ENCODE results near the gene DDAH2. TPM values are rescaled to one million over a fixed set of nuclear protein-coding genes. Genes with fewer than 3 reads are reported as not detected.

DDAH2 gene
- polyA plus RNA-seq, 4 donors: 64.4 to 89.7 (median 76.1) TPM

DNA sequence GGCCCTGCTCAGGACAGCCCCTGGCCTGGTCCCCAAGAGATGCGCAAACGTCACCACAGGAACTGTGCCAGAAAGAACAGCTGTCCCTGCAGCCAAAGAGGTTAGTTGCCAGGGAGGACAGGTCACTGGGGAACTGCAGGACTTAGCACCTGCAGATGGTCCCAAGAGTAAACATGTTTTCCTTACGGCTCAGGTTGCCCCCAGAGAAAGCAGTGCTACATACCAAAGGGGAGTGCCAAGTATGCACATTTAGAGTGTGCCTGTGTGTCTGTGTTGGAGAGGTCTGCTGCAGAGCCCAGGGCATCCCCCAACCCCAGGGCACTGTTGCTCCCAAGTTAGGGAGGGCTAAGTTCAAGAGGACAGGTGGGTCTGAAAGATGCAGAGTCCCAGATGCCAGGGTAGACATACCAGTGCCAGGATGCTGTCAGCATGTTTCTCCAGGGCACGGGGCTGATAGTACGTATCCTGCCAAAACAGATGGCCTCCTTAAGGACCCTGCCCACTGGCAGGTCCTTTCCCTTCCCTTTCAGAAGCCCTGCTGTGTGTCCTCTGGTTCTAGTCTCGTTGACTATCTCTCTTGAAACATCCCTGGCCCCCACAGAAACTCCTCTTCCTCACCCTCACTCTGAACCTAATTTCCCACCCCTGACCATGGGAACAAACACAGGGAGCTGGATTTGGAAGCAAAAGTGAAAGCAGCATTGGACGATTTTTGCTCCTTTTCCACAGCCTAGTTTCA lies 27.3 kb downstream of the DDAH2 start:
- WGBS, 3 donors: 19 to 27% (median 25%) methylated on average over 7 of the region's 7 CpGs
- DNase-seq (peak; percentile 49 to 55), FAIRE-seq (no peak)
- H3K4me1 ChIP-seq (ENCODE audit: control insufficient read depth in 3 of 3, insufficient read depth in 2 of 3, low read depth in 1 of 3, low read length in 2 of 3): peaks cover 0 to 21% (median 4%) of the 10 kb centered on the region in 3 donors
- peak overlapping the region in 2 of 3 donors; percentile 97 to 98 for H3K27ac ChIP-seq (ENCODE audit: low read depth in 1 of 3, low read length in 2 of 3)
- peaks cover 0 to 36% (median 4%) of the 10 kb centered on the region in 3 donors for H3K36me3 ChIP-seq (ENCODE audit: control insufficient read depth in 3 of 3, insufficient read depth in 2 of 3, low read depth in 1 of 3, low read length in 3 of 3)
- no peaks in the 10 kb centered on the region for H3K9me3 ChIP-seq (ENCODE audit: control insufficient read depth in 2 of 2, insufficient read depth in 1 of 2, low read depth in 1 of 2, low read length in 1 of 2)
- no peaks in the 10 kb centered on the region for H3K27me3 ChIP-seq (ENCODE audit: control insufficient read depth in 3 of 3, insufficient read depth in 3 of 3, low read length in 3 of 3)
- H3K4me3 ChIP-seq (ENCODE audit: low read depth in 1 of 3, low read length in 3 of 3): peak overlapping the region; percentile 46 to 88 (median 69)

DNA sequence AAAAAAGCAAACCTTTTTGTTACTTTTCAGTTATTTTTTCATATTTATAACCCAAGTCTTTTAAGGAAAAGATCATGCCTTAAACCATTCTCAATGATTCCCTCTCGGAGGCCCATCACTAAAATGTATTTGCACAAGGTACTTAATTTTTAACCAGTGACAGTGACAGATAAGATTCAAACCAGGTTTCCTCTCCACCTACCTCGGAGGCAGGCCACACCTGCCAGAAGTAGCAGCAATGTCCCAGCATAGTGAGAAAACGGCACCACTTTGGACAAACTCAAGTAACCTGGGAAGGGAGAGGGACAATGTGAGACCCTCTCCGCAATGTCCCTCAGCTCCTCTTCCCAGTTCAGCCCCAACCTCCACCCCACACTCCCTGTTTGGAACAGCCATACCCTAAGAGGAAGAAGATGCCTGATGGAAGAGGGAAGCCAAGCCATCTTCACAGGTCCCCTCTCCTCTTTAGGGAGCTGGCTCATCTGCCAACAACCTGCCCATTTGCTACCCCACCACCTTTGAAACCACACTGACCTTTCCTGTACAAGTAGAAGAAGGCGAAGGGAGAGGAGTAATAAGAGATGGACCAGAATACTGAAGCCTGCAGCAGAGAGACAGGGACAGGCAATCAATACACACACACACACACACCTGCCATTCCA lies 28.2 kb downstream of the DDAH2 start:
- peak in 1 of 2 donors; percentile 50 for DNase-seq

DNA sequence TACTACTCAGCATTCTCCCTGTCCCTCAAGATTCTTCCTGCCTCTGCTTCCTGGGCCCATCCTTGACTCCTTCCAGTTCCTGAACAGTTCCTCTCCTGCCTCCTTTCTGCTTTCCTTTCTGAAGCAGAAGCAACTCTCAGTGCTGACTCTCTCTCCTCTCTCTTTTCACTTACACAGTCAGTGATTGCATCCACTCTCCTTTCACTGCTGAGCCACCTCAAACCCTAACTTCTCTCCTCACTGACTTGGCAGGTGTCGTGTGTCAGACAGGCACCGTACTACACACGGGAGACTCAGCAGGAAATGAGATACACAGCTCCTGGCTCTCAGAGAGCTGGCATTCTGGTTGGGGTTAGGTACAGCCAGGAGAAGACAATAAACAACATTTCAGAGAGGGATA lies 31.5 kb downstream of the DDAH2 start:
- Histone ChIP-seq H3K4me3 (ENCODE audit: low read depth in 1 of 3, low read length in 3 of 3) (no peak overlapping the region), H3K27me3 (ENCODE audit: control insufficient read depth in 3 of 3, insufficient read depth in 3 of 3, low read length in 3 of 3) (no peaks in the 10 kb centered on the region), H3K27ac (ENCODE audit: low read depth in 1 of 3, low read length in 2 of 3) (no peak overlapping the region), H3K9me3 (ENCODE audit: control insufficient read depth in 2 of 2, insufficient read depth in 1 of 2, low read depth in 1 of 2, low read length in 1 of 2) (no peaks in the 10 kb centered on the region), H3K36me3 (ENCODE audit: control insufficient read depth in 3 of 3, insufficient read depth in 2 of 3, low read depth in 1 of 3, low read length in 3 of 3) (peaks cover 7 to 76% (median 9%) of the 10 kb centered on the region in 3 donors), H3K4me1 (ENCODE audit: control insufficient read depth in 3 of 3, insufficient read depth in 2 of 3, low read depth in 1 of 3, low read length in 2 of 3) (peaks cover 0 to 18% (median 4%) of the 10 kb centered on the region in 3 donors)
- FAIRE-seq: no peak
- DNase-seq: no peak
- 47 to 62% (median 48%) methylated on average over 3 of the region's 3 CpGs for WGBS, 3 donors

More for the DNA sequence above, 28.2 kb downstream of the DDAH2 start:
- no peaks in the 10 kb centered on the region for H3K27me3 ChIP-seq (ENCODE audit: control insufficient read depth in 3 of 3, insufficient read depth in 3 of 3, low read length in 3 of 3)
- peaks cover 0 to 45% (median 4%) of the 10 kb centered on the region in 3 donors for H3K36me3 ChIP-seq (ENCODE audit: control insufficient read depth in 3 of 3, insufficient read depth in 2 of 3, low read depth in 1 of 3, low read length in 3 of 3)
- no peaks in the 10 kb centered on the region for H3K9me3 ChIP-seq (ENCODE audit: control insufficient read depth in 2 of 2, insufficient read depth in 1 of 2, low read depth in 1 of 2, low read length in 1 of 2)
- no peak overlapping the region for H3K4me3 ChIP-seq (ENCODE audit: low read depth in 1 of 3, low read length in 3 of 3)
- peaks cover 0 to 21% (median 4%) of the 10 kb centered on the region in 3 donors for H3K4me1 ChIP-seq (ENCODE audit: control insufficient read depth in 3 of 3, insufficient read depth in 2 of 3, low read depth in 1 of 3, low read length in 2 of 3)
- WGBS, 3 donors: 45 to 72% (median 64%) methylated on average over 5 of the region's 5 CpGs
- no peak for FAIRE-seq
- peak overlapping the region in 2 of 3 donors; percentile 21 to 39 for H3K27ac ChIP-seq (ENCODE audit: low read depth in 1 of 3, low read length in 2 of 3)

DNA sequence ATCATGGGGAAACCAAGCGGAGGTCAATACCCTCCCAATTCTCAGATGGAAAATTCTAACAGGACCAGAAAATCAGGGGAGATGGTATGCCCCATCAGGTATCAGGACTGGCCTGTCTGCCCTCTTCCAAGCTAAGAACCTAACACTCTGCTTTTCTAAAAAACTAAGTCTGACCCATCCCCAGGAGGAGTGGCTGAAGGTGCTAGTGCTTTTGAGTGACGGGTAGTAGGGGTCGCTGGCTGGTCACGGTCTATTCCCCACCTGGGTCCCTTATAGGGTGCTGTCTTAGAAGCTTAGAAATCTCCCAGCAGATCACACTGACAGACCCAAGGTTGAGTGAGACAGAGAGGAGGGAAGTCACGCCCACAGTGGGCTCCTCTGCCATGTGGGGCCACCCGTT lies 35.6 kb downstream of the DDAH2 start:
- Histone ChIP-seq H3K9me3 (ENCODE audit: control insufficient read depth in 2 of 2, insufficient read depth in 1 of 2, low read depth in 1 of 2, low read length in 1 of 2) (no peaks in the 10 kb centered on the region), H3K27me3 (ENCODE audit: control insufficient read depth in 3 of 3, insufficient read depth in 3 of 3, low read length in 3 of 3) (no peaks in the 10 kb centered on the region), H3K4me3 (ENCODE audit: low read depth in 1 of 3, low read length in 3 of 3) (no peak overlapping the region), H3K27ac (ENCODE audit: low read depth in 1 of 3, low read length in 2 of 3) (no peak overlapping the region), H3K4me1 (ENCODE audit: control insufficient read depth in 3 of 3, insufficient read depth in 2 of 3, low read depth in 1 of 3, low read length in 2 of 3) (peaks cover 0 to 15% (median 0%) of the 10 kb centered on the region in 3 donors), H3K36me3 (ENCODE audit: control insufficient read depth in 3 of 3, insufficient read depth in 2 of 3, low read depth in 1 of 3, low read length in 3 of 3) (peaks cover 9 to 86% (median 14%) of the 10 kb centered on the region in 3 donors)
- WGBS, 3 donors: 93 to 95% (median 94%) methylated on average over 6 of the region's 6 CpGs
- FAIRE-seq: no peak
- DNase-seq: no peak

DNA sequence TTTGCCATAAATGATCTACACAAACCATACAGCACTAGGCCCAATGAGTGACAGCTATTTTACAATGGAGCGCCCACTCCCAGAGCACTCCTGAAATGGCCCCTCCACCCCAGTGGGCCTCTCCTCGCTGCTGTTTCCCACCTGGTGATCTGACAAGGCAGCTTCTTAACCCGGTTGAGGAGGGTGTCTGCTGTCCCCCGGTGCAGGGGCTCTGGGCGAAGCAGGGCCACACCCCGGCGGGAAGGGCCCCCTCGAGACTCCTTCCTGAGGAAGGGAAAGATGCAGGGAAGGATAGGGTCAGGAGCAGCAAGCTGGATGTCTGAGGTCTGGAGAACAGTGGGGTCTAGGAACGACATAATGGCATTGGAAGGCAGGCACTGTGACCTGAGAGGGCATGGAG lies 36.2 kb downstream of the DDAH2 start:
- peaks cover 9 to 91% (median 14%) of the 10 kb centered on the region in 3 donors for H3K36me3 ChIP-seq (ENCODE audit: control insufficient read depth in 3 of 3, insufficient read depth in 2 of 3, low read depth in 1 of 3, low read length in 3 of 3)
- no peak overlapping the region for H3K27ac ChIP-seq (ENCODE audit: low read depth in 1 of 3, low read length in 2 of 3)
- H3K4me1 ChIP-seq (ENCODE audit: control insufficient read depth in 3 of 3, insufficient read depth in 2 of 3, low read depth in 1 of 3, low read length in 2 of 3): peaks cover 0 to 15% (median 0%) of the 10 kb centered on the region in 3 donors
- H3K27me3 ChIP-seq (ENCODE audit: control insufficient read depth in 3 of 3, insufficient read depth in 3 of 3, low read length in 3 of 3): no peaks in the 10 kb centered on the region
- FAIRE-seq (no peak), DNase-seq (no peak)
- H3K9me3 ChIP-seq (ENCODE audit: control insufficient read depth in 2 of 2, insufficient read depth in 1 of 2, low read depth in 1 of 2, low read length in 1 of 2): no peaks in the 10 kb centered on the region
- 91 to 96% (median 93%) methylated on average over 8 to 9 of the region's 9 CpGs for WGBS, 3 donors
- no peak overlapping the region for H3K4me3 ChIP-seq (ENCODE audit: low read depth in 1 of 3, low read length in 3 of 3)

DNA sequence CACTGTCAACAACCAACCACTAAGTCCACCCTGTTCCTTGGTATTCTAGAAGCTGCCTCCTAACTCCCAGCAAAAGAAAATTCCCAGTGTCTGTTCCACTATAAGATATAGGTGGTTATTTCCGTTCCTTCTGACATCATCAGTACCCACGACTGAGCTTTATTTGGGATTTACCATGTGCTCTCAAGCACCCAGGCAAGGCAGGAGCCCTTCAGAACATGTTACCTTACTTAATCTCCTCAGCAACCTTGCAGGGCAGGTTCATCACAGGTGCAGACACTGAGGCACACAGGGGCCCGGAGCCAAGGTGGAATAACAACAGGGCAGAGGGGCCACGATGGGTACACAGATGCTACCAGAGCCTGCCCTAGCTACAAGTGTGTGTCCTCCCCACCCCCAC lies 36.7 kb downstream of the DDAH2 start:
- Histone ChIP-seq H3K4me3 (ENCODE audit: low read depth in 1 of 3, low read length in 3 of 3) (no peak overlapping the region), H3K4me1 (ENCODE audit: control insufficient read depth in 3 of 3, insufficient read depth in 2 of 3, low read depth in 1 of 3, low read length in 2 of 3) (peaks cover 0 to 15% (median 0%) of the 10 kb centered on the region in 3 donors), H3K27me3 (ENCODE audit: control insufficient read depth in 3 of 3, insufficient read depth in 3 of 3, low read length in 3 of 3) (no peaks in the 10 kb centered on the region), H3K9me3 (ENCODE audit: control insufficient read depth in 2 of 2, insufficient read depth in 1 of 2, low read depth in 1 of 2, low read length in 1 of 2) (no peaks in the 10 kb centered on the region), H3K36me3 (ENCODE audit: control insufficient read depth in 3 of 3, insufficient read depth in 2 of 3, low read depth in 1 of 3, low read length in 3 of 3) (peaks cover 8 to 91% (median 14%) of the 10 kb centered on the region in 3 donors), H3K27ac (ENCODE audit: low read depth in 1 of 3, low read length in 2 of 3) (no peak overlapping the region)
- 82 to 89% (median 88%) methylated on average over 4 of the region's 4 CpGs for WGBS, 3 donors
- DNase-seq (no peak), FAIRE-seq (no peak)

DNA sequence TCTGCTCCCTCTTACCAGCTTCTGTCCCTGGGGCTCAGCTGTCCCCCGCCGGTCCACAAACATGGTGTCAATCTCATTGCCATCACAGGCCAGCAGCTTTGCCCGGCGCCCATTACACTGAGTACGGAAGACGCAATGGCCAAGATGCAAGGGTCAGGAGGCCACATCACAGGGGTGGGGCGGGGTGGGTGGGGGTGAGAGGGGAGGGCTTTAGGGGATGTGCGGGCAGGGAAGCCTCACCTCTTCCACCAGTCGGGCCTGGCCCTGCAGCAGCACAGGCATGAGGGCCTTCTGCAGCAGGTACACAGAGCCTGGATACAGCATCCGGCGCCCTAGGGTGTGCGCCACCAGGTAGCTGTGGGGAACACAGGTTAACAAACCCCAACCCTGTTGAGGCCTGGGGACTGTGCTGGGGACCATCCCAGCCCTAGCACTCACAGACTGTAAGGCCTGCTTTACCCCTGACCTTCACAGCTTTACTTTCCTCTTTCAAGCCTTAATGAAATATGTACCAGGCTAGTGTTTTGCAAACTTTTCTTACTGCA lies 37.5 kb downstream of the DDAH2 start:
- DNase-seq (no peak), FAIRE-seq (no peak)
- peaks cover 0 to 15% (median 0%) of the 10 kb centered on the region in 3 donors for H3K4me1 ChIP-seq (ENCODE audit: control insufficient read depth in 3 of 3, insufficient read depth in 2 of 3, low read depth in 1 of 3, low read length in 2 of 3)
- 95% methylated on average over 12 of the region's 12 CpGs for WGBS, 3 donors
- no peaks in the 10 kb centered on the region for H3K27me3 ChIP-seq (ENCODE audit: control insufficient read depth in 3 of 3, insufficient read depth in 3 of 3, low read length in 3 of 3)
- no peaks in the 10 kb centered on the region for H3K9me3 ChIP-seq (ENCODE audit: control insufficient read depth in 2 of 2, insufficient read depth in 1 of 2, low read depth in 1 of 2, low read length in 1 of 2)
- no peak overlapping the region for H3K27ac ChIP-seq (ENCODE audit: low read depth in 1 of 3, low read length in 2 of 3)
- no peak overlapping the region for H3K4me3 ChIP-seq (ENCODE audit: low read depth in 1 of 3, low read length in 3 of 3)
- H3K36me3 ChIP-seq (ENCODE audit: control insufficient read depth in 3 of 3, insufficient read depth in 2 of 3, low read depth in 1 of 3, low read length in 3 of 3): peaks cover 8 to 93% (median 14%) of the 10 kb centered on the region in 3 donors

DNA sequence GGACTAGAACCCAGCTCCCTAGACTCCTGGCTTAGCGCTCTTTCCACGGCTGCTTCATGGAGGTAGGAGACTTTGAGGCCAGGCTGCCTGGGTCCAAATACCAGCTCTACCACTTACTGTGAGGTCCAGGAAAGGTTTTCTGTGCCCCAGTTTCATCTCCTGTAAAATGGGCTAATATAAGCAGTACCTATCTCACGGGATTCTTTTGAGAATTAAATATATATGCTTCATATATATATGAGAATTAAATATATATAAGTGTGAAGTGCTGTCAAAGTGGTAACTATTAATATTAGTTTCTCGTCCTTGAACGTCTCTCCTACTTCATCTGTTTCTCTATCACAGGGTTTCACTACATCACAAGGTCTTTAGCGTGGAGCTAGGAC lies 38.0 kb downstream of the DDAH2 start:
- FAIRE-seq: no peak
- Histone ChIP-seq H3K36me3 (ENCODE audit: control insufficient read depth in 3 of 3, insufficient read depth in 2 of 3, low read depth in 1 of 3, low read length in 3 of 3) (peaks cover 13 to 94% (median 16%) of the 10 kb centered on the region in 3 donors), H3K4me3 (ENCODE audit: low read depth in 1 of 3, low read length in 3 of 3) (no peak overlapping the region), H3K9me3 (ENCODE audit: control insufficient read depth in 2 of 2, insufficient read depth in 1 of 2, low read depth in 1 of 2, low read length in 1 of 2) (no peaks in the 10 kb centered on the region), H3K27ac (ENCODE audit: low read depth in 1 of 3, low read length in 2 of 3) (peak overlapping the region in 2 of 3 donors; percentile 71 to 92), H3K4me1 (ENCODE audit: control insufficient read depth in 3 of 3, insufficient read depth in 2 of 3, low read depth in 1 of 3, low read length in 2 of 3) (peaks cover 0 to 15% (median 0%) of the 10 kb centered on the region in 3 donors), H3K27me3 (ENCODE audit: control insufficient read depth in 3 of 3, insufficient read depth in 3 of 3, low read length in 3 of 3) (no peaks in the 10 kb centered on the region)
- WGBS, 3 donors: 83 to 90% (median 89%) methylated on average over 6 of the region's 6 CpGs
- no peak for DNase-seq

Measured in small intestine (tissue), 7 donors.